GM12865 (cell line): ENCODE results near the gene SEMA3C.

Source experiments
- DNase-seq: peaks from one replicate; pipeline ENCODE4 v3.0.0; 2010; ENCODE audit warnings: low read depth
- H3K4me3 ChIP-seq: 2 replicates; pipeline ENCODE4 v1.5.1; 2011; ENCODE audit warnings: mild to moderate bottlenecking, low read depth, low read length, control low read depth
- CTCF ChIP-seq: IDR thresholded peaks from 2 replicates; pipeline ENCODE4 v1.5.1; 2011; ENCODE audit warnings: low read length, control low read depth, low read depth, inconsistent platforms; ENCODE audit not compliant: insufficient read depth; ENCODE audit errors: missing control alignments

SEMA3C gene

GRCh38 chr7:80851896-80852476 lies 66.9 kb downstream of the SEMA3C start:
- TF ChIP-seq CTCF: no peak
- no peak for DNase-seq

GRCh38 chr7:80848841-80849240 lies 70.0 kb downstream of the SEMA3C start:
- no peak for TF ChIP-seq CTCF
- DNase-seq: no peak
- H3K4me3 ChIP-seq: no peak overlapping the region

More at GRCh38 chr7:80851896-80852476, 66.9 kb downstream of the SEMA3C start:
- no peak overlapping the region for H3K4me3 ChIP-seq

GRCh38 chr7:80847895-80848294 lies 71.0 kb downstream of the SEMA3C start:
- no peak for DNase-seq
- no peak overlapping the region for H3K4me3 ChIP-seq
- no peak for TF ChIP-seq CTCF

GRCh38 chr7:80847027-80847426 lies 71.8 kb downstream of the SEMA3C start:
- H3K4me3 ChIP-seq: no peak overlapping the region
- DNase-seq: no peak
- TF ChIP-seq CTCF: no peak

- TF ChIP-seq CTCF: no peak
- DNase-seq: no peak
- H3K4me3 ChIP-seq: no peak overlapping the region
Measured at GRCh38 chr7:80844916-80845315, 73.9 kb downstream of the SEMA3C start.

GRCh38 chr7:80843018-80843677 lies 75.7 kb downstream of the SEMA3C start:
- no peak overlapping the region for H3K4me3 ChIP-seq
- no peak for TF ChIP-seq CTCF
- DNase-seq: no peak

GRCh38 chr7:80842022-80842790 lies 76.6 kb downstream of the SEMA3C start:
- DNase-seq: no peak

More at GRCh38 chr7:80842022-80842790, 76.6 kb downstream of the SEMA3C start:
- no peak overlapping the region for H3K4me3 ChIP-seq
- no peak for TF ChIP-seq CTCF
